GM18951 (cell line): Measurements from ENCODE around the gene TAP1.

Experiments used
- POLR2A ChIP-seq: IDR thresholded peaks from 4 replicates; pipeline ENCODE4 v1.6.1; 2011; ENCODE audit warnings: mild to moderate bottlenecking; ENCODE audit not compliant: insufficient read length, insufficient read depth; ENCODE audit errors: extremely low read depth
- in situ Hi-C: fragments of 300-500 bp; cut with MboI; formaldehyde crosslinking; loops from one replicate; pipeline ENCODE4 v1.12.0; 2022; ENCODE audit warnings: low sequenced_read_pairs, mixed read lengths, inconsistent platforms; ENCODE audit not compliant: unreplicated experiment

Gene TAP1

GRCh38 chr6:32854376-32855178 is 1.1 kb upstream of the TAP1 start:
- TF ChIP-seq POLR2A = no peak
- in situ Hi-C loops = no loop called here

DNA sequence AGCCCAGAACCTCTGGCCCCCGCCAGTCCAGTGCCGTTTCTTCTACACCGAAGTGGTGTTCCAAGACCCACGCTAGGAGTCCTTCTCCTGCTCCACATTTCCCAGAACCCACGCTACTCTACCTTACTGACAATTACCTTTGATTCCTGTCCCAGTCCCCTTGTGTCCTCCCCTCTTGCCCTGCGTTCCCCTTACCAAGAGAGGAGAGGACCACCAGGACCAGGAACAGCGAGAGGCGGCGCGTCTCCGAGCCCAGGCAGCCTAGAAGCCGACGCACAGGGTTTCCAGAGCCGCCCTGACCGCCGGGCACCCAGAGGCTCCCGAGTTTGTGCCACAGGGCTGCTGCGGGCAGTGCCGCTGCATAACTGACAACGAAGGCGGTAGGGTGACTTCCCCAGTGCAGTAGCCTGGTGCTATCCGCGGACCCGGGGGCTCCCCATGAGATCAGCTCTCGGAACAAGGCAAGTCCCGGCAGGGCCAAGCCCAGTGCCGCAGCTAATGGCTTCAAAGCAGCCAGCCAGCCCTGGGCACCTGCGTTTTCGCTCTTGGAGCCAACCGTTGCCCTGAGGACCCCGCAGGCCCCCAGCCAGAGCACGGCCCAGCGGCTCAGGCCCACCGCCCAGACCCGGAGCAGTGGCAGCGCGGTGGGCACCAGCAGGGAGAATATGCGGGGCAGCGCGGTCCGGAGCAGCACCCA is 512 bp downstream of the TAP1 start:
- in situ Hi-C loops = no loop called here
- no peak for TF ChIP-seq POLR2A

DNA sequence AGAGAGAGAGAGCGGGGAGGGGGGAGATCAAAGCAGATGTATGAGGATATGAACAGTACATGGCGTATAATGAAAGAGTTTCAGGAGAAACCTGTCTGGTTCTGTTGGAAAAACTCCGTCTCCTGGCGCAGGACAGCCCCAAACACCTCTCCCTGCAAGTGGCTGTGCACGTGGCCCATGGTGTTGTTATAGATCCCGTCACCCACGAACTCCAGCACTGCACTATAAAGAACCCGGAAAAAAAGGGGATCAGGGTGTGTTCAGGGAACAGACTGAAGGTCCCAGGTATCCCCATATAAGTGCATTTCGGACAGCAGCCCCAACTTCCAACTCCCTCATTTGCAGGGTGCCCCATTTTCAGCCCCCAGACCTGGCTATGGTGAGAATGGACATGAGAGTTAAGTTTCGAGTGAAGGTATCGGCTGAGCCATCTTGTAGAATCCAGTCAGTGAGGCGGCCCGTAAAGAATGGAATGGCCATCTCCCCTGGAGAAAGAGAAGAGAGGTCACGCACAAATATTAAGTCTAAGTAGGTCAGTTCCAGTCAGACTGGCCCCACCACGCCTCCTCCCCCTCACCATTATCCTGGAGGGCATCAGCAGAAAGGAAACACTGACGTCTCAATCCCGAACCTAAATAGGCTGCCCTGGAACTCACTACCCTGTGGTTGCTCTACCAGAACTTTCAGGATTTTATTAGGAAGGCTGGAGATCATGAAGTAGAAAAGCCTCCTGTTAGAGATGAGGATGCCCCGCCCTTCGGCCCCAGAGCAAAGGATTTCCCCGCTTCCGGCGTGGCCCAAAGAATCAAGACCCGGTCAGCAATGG is 1.3 kb downstream of the TAP1 start:
- in situ Hi-C loops = no loop called here
- no peak for TF ChIP-seq POLR2A

DNA sequence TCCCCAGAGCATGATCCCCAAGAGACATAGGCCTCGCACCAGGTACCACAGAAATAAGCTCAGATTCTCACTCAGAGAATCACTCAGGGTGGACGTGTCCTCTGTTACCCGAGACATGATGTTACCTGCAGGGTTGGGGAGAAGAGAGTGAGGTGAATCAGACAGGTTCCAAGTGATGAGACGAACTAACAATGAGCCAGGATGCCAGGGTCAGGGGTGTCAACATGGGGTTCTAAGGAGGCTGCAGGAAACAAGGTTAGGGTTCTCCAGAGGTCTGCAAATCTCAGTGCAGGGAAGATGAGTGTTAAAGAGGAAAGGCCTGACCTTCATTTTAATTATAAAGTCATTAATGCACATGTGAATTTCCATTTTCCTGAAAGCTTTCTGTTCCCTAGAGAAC is 2.5 kb downstream of the TAP1 start:
- in situ Hi-C loops = no loop called here
- no peak for TF ChIP-seq POLR2A

DNA sequence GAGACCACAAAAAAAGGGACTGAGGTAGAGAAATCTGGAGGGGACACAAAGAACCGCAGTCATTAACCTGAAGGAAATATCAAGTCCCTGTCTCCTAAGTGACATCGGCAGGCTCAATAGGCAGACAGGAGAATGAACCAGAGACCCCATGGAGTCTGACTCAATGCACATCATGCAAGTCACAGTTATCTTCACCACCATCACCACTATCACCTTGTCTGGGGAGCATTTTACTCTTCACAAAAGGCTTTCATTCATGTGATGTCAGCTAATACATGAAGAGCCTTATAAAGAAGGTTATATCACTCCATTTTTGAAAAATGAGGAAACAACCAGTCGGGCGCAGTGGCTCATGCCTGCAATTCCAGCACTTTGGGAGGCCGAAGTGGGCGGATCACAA is 4.4 kb downstream of the TAP1 start:
- in situ Hi-C loops = no loop called here
- no peak for TF ChIP-seq POLR2A

- in situ Hi-C loops = no loop called here
Observed at GRCh38 chr6:32847795-32848194, 5.7 kb downstream of the TAP1 start.

DNA sequence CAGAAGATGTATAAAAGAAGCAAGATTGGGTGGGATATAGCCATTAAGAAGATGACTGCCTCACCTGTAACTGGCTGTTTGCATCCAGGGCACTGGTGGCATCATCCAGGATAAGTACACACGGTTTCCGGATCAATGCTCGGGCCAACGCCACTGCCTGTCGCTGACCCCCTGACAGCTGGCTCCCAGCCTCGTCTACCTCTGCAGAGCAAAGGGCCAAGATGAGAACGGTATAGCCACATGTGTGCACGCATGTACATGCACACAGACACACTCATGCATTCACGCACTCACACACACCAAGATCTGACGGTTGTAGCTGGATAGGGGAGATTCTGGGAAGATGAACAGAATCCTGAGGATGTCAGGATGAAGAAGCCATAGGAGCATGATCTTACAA is 6.5 kb downstream of the TAP1 start:
- no peak for TF ChIP-seq POLR2A
- in situ Hi-C loops = no loop called here

More at GRCh38 chr6:32847795-32848194, 5.7 kb downstream of the TAP1 start:
- no peak for TF ChIP-seq POLR2A

DNA sequence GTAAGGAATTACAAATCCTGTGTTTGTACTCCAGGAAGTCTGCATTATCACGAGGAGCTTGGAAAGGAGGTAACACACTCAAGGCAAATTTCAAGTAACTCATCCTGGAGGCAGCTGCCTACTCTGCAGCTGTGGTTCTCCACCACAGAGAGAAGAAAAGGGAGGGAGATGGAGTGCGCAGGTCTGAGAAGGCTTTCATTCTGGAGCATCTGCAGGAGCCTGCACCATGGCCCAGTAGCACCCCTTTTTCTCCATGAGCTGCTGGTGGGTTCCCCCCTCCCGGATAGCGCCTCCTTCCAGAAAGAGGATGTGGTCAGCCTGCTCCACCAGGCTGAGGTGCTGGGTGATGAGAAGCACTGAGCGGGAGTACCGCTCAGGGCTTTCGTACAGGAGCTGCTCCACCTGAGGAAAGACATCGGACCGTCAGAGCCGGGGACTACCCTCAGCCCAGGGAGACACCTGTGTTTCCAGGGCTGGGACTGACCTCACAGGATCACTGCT is 8.1 kb downstream of the TAP1 start:
- peak; percentile 57 for TF ChIP-seq POLR2A
- in situ Hi-C loops = no loop called here

DNA sequence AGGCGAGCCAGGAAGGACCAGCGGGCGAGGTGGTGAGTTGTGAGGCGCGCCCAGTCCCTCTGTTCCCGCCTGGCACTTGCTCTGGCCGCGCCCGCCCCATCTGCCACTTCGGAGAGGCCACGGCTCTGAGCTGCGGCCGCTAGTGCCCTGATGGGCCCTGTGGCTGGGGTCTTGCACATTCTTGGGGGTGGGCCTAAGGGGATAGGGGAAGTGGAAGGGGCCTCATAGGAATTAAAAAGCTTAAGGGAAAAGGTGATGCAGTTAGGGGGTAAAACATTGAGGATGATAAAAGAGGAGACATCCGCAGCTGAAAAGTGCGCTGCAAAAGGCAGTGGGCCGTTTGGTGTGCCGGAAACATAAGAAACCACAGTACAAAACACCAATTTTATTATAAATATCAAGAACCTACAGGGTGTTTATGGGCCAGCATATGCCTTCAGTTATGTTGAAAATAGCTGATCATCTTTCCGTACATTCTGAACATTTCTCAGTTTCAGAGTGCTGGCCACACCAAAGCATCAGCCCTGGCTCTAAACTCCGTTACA is 8.6 kb downstream of the TAP1 start:
- in situ Hi-C loops = no loop called here
- peak; percentile 90 for TF ChIP-seq POLR2A

GRCh38 chr6:32843979-32844838 is 9.3 kb downstream of the TAP1 start, which contains the start of gene PSMB8:
Gene PSMB8 (minus strand): TSS chr6:32844047. CDS start chr6:32843996, 51 bp downstream.
- in situ Hi-C loops = no loop called here
- TF ChIP-seq POLR2A = peak; percentile 51

GRCh38 chr6:32843331-32843978 is 10.0 kb downstream of the TAP1 start:
- TF ChIP-seq POLR2A = peak; percentile 67
- in situ Hi-C loops = no loop called here

DNA sequence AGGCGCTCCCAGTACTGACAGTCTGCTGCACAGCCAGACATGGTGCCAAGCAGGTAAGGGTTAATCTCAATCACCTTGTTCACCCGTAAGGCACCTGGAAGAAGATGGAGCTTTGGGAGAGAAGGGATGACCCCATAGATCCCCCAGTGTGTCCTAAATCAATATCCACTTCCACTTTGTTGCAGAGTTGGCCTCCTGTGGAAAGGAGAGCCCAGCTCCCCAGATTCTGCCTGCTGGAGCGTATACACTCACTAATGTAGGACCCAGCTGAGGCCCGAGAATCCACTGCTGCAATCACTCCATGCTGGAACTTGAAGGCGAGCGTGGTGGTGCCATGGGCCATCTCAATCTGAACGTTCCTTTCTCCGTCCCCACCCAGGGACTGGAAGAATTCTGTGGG is 10.8 kb downstream of the TAP1 start:
- TF ChIP-seq POLR2A = no peak
- in situ Hi-C loops = no loop called here
